DOHH2 (cell line): ENCODE results near the gene SERPINE3.

Source experiments
- H3F3A ChIP-seq: fragments of 200-600 bp; sonication (generic), shearing (Covaris generic); 2 replicates; pipeline ENCODE4 v1.6.0; 2016; ENCODE audit warnings: antibody characterized with exemption, mild to moderate bottlenecking; ENCODE audit not compliant: control insufficient read depth, insufficient read depth
- H3K27ac ChIP-seq: fragments of 200-600 bp; sonication (generic); 2 replicates; pipeline ENCODE4 v1.5.1; 2014; ENCODE audit warnings: low read depth, mild to moderate bottlenecking, low read length, moderate library complexity
- H3K27me3 ChIP-seq: fragments of 200-600 bp; sonication (generic); 2 replicates; pipeline ENCODE4 v1.6.1; 2014; ENCODE audit warnings: mild to moderate bottlenecking, low read length, mixed read lengths; ENCODE audit not compliant: control insufficient read depth
- H3K36me3 ChIP-seq: fragments of 200-600 bp; sonication (generic); 2 replicates; pipeline ENCODE4 v1.6.1; 2014; ENCODE audit warnings: mild to moderate bottlenecking, low read length, moderate library complexity, mixed read lengths; ENCODE audit not compliant: control insufficient read depth
- H3K4me1 ChIP-seq: fragments of 200-600 bp; sonication (generic); 2 replicates; pipeline ENCODE4 v1.6.1; 2014; ENCODE audit warnings: mild to moderate bottlenecking, low read length, mixed read lengths; ENCODE audit not compliant: control insufficient read depth
- H3K4me2 ChIP-seq: fragments of 200-600 bp; sonication (generic); 2 replicates; pipeline ENCODE4 v1.6.0; 2014; ENCODE audit warnings: mild to moderate bottlenecking, low read length, moderate library complexity
- H3K4me3 ChIP-seq: fragments of 200-600 bp; sonication (generic); 2 replicates; pipeline ENCODE4 v1.5.1; 2014; ENCODE audit warnings: mild to moderate bottlenecking, low read length, mixed read lengths
- H3K79me2 ChIP-seq: fragments of 200-600 bp; sonication (generic); 2 replicates; pipeline ENCODE4 v1.6.1; 2014; ENCODE audit warnings: mild to moderate bottlenecking, low read length, mixed read lengths; ENCODE audit not compliant: control insufficient read depth
- H3K9me2 ChIP-seq: fragments of 200-600 bp; sonication (generic); replicated peaks from 2 replicates; pipeline ENCODE4 v1.6.1; 2014; ENCODE audit warnings: mild to moderate bottlenecking, low read length, mixed read lengths; ENCODE audit not compliant: control insufficient read depth
- H3K9me3 ChIP-seq: fragments of 200-600 bp; sonication (generic); 2 replicates; pipeline ENCODE4 v1.6.1; 2014; ENCODE audit warnings: antibody characterized with exemption, low read length, mixed read lengths; ENCODE audit not compliant: control insufficient read depth, insufficient read depth
- H4K20me1 ChIP-seq: fragments of 200-600 bp; sonication (generic); 2 replicates; pipeline ENCODE4 v1.6.0; 2014; ENCODE audit warnings: low read depth, mild to moderate bottlenecking, antibody characterized with exemption, low read length, moderate library complexity; ENCODE audit not compliant: control insufficient read depth, insufficient read depth
- EZH2phosphoT487 ChIP-seq: fragments of 200-600 bp; sonication (generic); IDR thresholded peaks from 2 replicates; pipeline ENCODE4 v1.6.1; 2017; ENCODE audit warnings: borderline replicate concordance, mild to moderate bottlenecking, antibody characterized with exemption, low read length, moderate library complexity, mixed read lengths
- TF ChIP-seq, protein P1 (sequence below): fragments of 200-600 bp; sonication (generic); IDR thresholded peaks from one replicate; pipeline ENCODE4 v1.5.1; 2014; ENCODE audit warnings: antibody characterized with exemption, mild to moderate bottlenecking, low read depth, low read length; ENCODE audit not compliant: poor library complexity, severe bottlenecking

SERPINE3 gene

GRCh38 chr13:51348069-51348967, 8.8 kb downstream of the SERPINE3 start:
- no peak overlapping the region for H3K27ac ChIP-seq
- H3F3A ChIP-seq: no peaks in the 10 kb centered on the region
- H3K27me3 ChIP-seq: no peaks in the 10 kb centered on the region
- no peaks in the 10 kb centered on the region for H3K79me2 ChIP-seq
- TF ChIP-seq, protein P1, sequence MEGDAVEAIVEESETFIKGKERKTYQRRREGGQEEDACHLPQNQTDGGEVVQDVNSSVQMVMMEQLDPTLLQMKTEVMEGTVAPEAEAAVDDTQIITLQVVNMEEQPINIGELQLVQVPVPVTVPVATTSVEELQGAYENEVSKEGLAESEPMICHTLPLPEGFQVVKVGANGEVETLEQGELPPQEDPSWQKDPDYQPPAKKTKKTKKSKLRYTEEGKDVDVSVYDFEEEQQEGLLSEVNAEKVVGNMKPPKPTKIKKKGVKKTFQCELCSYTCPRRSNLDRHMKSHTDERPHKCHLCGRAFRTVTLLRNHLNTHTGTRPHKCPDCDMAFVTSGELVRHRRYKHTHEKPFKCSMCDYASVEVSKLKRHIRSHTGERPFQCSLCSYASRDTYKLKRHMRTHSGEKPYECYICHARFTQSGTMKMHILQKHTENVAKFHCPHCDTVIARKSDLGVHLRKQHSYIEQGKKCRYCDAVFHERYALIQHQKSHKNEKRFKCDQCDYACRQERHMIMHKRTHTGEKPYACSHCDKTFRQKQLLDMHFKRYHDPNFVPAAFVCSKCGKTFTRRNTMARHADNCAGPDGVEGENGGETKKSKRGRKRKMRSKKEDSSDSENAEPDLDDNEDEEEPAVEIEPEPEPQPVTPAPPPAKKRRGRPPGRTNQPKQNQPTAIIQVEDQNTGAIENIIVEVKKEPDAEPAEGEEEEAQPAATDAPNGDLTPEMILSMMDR: no peak
- TF ChIP-seq EZH2phosphoT487: no peak
- no peak overlapping the region for H3K4me3 ChIP-seq
- H3K4me1 ChIP-seq: no peaks in the 10 kb centered on the region
- H3K9me3 ChIP-seq: no peaks in the 10 kb centered on the region
- H3K36me3 ChIP-seq: no peaks in the 10 kb centered on the region
- no peaks in the 10 kb centered on the region for H3K9me2 ChIP-seq
- H4K20me1 ChIP-seq: no peaks in the 10 kb centered on the region
- H3K4me2 ChIP-seq: no peak overlapping the region

DNA sequence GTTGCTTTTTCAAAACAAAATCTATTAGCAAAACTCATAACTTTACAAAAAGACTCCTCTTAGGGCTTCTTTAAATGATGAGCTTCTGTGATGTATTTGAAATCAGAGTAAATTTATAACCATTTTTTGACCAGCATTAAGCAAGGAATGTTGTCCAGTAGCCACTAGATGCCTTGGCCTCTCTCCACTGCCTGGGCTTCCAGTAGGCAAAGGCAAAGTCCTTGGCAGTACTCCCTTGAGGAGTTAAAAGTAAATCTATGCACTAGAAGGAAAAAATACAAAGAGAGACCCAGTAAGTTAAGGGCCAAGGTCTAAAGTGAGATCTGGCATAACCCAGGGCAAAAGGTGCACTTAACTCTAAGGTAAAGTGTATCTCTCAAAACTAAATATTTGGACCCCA, 9.5 kb downstream of the SERPINE3 start:
- no peak overlapping the region for H3K27ac ChIP-seq
- H3K4me1 ChIP-seq: no peaks in the 10 kb centered on the region
- H3K9me3 ChIP-seq: no peaks in the 10 kb centered on the region
- H3K4me3 ChIP-seq: no peak overlapping the region
- H4K20me1 ChIP-seq: no peaks in the 10 kb centered on the region
- no peaks in the 10 kb centered on the region for H3F3A ChIP-seq
- no peaks in the 10 kb centered on the region for H3K79me2 ChIP-seq
- no peak for TF ChIP-seq EZH2phosphoT487
- TF ChIP-seq, protein P1: no peak
- H3K9me2 ChIP-seq: no peaks in the 10 kb centered on the region
- H3K36me3 ChIP-seq: no peaks in the 10 kb centered on the region
- H3K4me2 ChIP-seq: no peak overlapping the region
- H3K27me3 ChIP-seq: no peaks in the 10 kb centered on the region

DNA sequence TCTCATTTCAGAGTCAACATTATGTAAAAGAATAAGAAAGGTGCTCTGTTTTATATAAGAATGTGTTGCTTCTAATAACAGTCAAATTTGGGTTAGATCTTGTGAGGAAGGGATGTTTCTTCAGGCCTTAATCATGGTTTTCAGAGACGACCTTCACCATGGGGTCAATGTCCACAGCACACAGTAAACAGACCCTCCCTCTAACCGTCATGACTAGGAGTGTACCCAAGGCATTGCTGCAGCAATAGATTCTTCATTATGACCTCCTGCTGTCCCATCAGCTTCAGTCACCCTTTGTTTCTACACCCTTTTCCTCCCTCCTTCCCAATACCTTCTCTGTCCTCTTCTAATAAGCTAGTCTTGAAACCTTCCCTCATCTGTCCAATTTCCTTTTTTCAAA, 15.7 kb downstream of the SERPINE3 start:
- H3K4me3 ChIP-seq: no peak overlapping the region
- H3K9me3 ChIP-seq: no peaks in the 10 kb centered on the region
- no peaks in the 10 kb centered on the region for H3F3A ChIP-seq
- H3K79me2 ChIP-seq: no peaks in the 10 kb centered on the region
- H3K4me1 ChIP-seq: no peaks in the 10 kb centered on the region
- H3K27me3 ChIP-seq: no peaks in the 10 kb centered on the region
- no peaks in the 10 kb centered on the region for H3K9me2 ChIP-seq
- TF ChIP-seq, protein P1: no peak
- TF ChIP-seq EZH2phosphoT487: no peak
- no peaks in the 10 kb centered on the region for H3K36me3 ChIP-seq
- no peak overlapping the region for H3K27ac ChIP-seq
- H3K4me2 ChIP-seq: no peak overlapping the region
- no peaks in the 10 kb centered on the region for H4K20me1 ChIP-seq
